CD4-positive, alpha-beta T cell treated with Interferon gamma for 1 hour (primary cell): ENCODE data around the gene TRIM27.
"Not testable (repeated sequence)": the region's sequence is repeated elsewhere in the genome, so short reads cannot be mapped to it uniquely, and the experiment has no call there.

Source experiments
- DNase-seq: peaks from one replicate; pipeline ENCODE4 v3.0.0-alpha.2; 2020

The TRIM27 gene

GRCh38 chr6:28862077-28862476, 61.7 kb downstream of the TRIM27 start:
- no peak for DNase-seq

GRCh38 chr6:28861339-28861738, 62.4 kb downstream of the TRIM27 start:
- no peak for DNase-seq

GRCh38 chr6:28860581-28860980, 63.2 kb downstream of the TRIM27 start:
- DNase-seq = no peak

- DNase-seq = no peak
Observed at GRCh38 chr6:28858963-28859362, 64.8 kb downstream of the TRIM27 start.

GRCh38 chr6:28856620-28857005, 67.2 kb downstream of the TRIM27 start:
- DNase-seq = no peak

- DNase-seq = not testable (repeated sequence)
Observed at GRCh38 chr6:28854405-28854804, 69.4 kb downstream of the TRIM27 start.
